Measurements from ENCODE around the gene CORIN.

The CORIN gene, protein sequence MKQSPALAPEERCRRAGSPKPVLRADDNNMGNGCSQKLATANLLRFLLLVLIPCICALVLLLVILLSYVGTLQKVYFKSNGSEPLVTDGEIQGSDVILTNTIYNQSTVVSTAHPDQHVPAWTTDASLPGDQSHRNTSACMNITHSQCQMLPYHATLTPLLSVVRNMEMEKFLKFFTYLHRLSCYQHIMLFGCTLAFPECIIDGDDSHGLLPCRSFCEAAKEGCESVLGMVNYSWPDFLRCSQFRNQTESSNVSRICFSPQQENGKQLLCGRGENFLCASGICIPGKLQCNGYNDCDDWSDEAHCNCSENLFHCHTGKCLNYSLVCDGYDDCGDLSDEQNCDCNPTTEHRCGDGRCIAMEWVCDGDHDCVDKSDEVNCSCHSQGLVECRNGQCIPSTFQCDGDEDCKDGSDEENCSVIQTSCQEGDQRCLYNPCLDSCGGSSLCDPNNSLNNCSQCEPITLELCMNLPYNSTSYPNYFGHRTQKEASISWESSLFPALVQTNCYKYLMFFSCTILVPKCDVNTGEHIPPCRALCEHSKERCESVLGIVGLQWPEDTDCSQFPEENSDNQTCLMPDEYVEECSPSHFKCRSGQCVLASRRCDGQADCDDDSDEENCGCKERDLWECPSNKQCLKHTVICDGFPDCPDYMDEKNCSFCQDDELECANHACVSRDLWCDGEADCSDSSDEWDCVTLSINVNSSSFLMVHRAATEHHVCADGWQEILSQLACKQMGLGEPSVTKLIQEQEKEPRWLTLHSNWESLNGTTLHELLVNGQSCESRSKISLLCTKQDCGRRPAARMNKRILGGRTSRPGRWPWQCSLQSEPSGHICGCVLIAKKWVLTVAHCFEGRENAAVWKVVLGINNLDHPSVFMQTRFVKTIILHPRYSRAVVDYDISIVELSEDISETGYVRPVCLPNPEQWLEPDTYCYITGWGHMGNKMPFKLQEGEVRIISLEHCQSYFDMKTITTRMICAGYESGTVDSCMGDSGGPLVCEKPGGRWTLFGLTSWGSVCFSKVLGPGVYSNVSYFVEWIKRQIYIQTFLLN

DNA sequence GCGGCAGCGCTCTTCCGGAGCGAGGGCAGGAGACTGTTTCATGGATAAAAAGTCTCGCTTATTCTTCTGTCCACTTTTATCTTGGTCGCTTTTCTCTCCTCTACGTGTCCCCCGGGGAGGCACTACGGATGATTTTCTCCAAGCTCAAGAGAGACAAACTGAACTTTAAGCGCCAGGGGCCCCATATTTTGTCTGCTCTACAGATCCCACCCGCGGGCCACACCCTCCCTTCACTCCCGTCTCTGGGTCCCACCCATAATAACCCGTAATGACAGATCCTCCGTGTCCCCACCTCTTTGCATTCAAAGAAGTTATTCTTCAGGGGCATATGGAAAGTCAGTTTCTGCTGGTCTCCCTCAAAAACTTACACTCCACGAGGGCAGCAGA, at the start of gene CORIN:
TSS of gene CORIN (minus strand) at position 160 of the 387 bp plus-strand sequence. CDS start at position 42, 118 bp downstream.
- DNase-seq (ENCODE audit: low read depth in 2 of 3, low spot score in 1 of 3): no peak

- DNase-seq (ENCODE audit: low read depth in 2 of 3, low spot score in 1 of 3): no peak
These were observed 44.4 kb upstream of the CORIN start for GRCh38 chr4:47882228-47882627.

- no peak for DNase-seq (ENCODE audit: low read depth in 2 of 3, low spot score in 1 of 3)
These were observed 41.6 kb upstream of the CORIN start for GRCh38 chr4:47879458-47879857.

DNA sequence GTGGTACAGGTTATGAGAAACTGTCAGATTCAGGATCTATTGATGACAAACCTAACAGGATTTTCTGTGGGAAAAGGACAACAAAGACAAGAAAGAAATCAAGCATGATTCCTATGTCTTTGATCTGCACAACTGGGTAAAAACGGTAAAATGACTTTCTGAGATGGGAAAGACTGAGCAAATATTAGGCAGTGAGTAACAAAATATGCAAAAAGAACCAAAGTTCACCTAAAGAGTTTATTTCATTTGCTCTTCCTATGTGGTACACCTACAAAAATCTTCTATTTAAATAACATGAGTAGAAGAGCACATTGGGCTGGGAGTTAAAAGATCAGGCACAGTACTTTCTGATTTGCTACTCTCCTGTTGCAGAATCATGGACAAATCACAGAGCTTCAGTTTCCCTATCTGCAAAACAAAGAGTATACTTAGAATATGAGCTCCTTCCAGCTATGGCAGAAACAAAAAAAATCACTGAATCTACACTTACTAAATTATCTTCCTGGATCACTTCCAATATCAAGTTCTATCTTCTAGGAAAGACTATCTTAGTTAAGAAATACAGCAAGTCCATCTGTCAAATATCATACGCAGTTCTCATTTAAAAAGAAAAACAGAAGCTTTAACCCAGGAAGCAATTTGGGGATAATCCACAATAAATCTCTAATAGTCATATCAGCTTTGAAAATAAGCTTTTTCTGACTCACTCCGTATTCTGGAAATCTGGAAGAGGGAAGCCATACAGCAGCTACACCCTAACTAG, 39.1 kb upstream of the CORIN start:
- no peak for DNase-seq (ENCODE audit: low read depth in 2 of 3, low spot score in 1 of 3)

GRCh38 chr4:47876310-47876709, 38.4 kb upstream of the CORIN start:
- DNase-seq (ENCODE audit: low read depth in 2 of 3, low spot score in 1 of 3): no peak

DNA sequence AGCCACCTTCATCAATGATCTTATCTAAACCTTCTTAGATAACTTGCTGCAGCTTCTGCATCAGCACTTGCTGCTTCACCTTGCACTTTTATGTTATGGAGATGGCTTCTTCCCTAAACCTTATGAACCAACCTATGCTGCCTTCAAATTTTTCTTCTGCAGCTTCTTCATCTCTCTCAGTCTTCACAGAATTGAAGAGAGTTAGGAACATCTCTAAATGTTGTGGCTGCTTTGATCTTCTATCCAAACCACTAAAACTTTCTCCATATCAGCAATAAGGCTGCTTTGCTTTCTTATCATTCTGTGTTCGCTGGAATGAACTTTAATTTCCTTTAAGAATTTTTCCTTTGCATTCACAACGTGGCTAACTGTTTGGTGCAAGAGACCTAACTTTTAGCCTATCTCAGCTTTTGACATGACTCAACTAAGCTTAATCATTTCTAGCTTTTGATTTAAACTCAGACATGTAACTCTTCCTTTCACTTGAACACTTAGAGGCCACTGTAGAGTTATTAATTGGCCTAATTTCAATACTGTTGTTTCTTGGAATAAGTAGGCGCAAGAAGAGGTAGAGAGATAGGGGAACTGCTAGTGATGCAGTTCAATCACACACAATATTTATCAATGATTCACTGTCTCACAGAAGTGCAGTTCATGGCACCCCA, 36.1 kb upstream of the CORIN start:
- no peak for DNase-seq (ENCODE audit: low read depth in 2 of 3, low spot score in 1 of 3)

DNA sequence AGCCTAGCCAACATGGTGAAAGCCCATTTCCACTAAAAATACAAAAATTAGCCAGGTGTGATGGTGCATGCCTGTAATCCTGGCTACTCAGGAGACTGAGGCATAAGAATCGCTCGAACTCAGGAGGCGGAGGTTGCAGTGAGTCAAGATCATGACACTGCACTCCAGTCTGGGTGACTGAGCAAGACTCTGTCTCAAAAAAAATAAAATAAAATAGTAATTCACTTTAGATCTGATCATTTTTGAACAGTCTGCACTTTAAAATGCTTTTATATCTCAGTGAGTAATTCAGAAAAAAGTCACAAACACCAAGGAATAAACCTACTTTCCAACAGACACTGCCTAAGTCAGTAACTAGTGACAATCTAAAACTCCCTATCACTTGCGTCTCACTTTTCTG, 25.6 kb upstream of the CORIN start:
- no peak for DNase-seq (ENCODE audit: low read depth in 2 of 3, low spot score in 1 of 3)

DNA sequence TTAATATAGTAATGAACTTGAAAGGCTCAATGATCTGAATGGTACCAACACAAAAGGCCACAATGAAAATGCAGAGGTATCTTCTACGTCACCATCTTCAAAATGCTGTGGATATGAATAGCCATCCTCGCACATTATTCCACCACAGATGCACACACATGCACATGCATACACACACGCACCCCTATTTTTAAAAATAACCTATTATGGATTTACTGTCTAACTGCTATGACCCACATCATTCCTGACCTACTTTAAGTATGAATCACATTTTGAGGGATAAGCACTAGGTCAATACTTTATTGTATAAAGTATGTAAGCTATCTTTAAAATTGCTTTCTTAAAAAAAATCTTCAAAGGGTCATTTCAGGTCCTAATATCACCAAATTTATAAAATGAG, 24.4 kb upstream of the CORIN start:
- no peak for DNase-seq (ENCODE audit: low read depth in 2 of 3, low spot score in 1 of 3)

DNA sequence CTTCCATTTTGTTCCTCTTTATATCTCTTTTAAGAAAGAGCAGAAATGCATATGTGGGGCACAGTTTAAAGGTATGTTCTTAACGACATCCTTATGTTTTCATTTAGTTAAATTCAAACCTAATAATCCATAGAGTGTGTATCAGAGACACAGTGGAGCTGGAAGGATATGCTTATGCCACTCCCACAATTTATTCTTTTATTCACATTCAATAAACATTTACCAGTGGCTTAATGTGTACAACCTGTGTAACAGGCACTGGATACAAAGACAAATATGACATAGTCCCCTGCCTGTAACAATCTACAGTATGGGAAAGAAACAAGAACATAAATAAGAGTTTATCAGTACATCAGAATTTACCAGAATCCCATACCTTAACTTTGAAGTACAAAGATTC, 22.4 kb upstream of the CORIN start:
- no peak for DNase-seq (ENCODE audit: low read depth in 2 of 3, low spot score in 1 of 3)

DNA sequence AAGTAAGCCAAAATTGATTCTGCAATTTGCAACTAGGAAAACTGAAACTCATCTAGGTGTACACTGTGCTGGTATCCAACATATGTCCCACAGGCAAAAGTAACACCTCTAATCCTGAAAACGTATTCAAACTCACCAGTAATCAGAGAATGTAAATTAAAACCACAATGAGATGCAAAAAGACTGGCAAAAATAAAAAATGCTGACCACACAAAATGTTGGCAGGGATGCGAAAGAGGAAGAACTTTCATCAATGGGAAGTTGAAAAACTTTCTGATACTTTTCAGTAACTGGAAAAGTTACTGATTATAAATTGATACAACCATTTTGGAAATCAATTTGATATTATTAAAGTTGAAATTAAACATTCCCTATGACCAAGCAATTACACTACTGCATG, 20.1 kb upstream of the CORIN start:
- no peak for DNase-seq (ENCODE audit: low read depth in 2 of 3, low spot score in 1 of 3)

DNA sequence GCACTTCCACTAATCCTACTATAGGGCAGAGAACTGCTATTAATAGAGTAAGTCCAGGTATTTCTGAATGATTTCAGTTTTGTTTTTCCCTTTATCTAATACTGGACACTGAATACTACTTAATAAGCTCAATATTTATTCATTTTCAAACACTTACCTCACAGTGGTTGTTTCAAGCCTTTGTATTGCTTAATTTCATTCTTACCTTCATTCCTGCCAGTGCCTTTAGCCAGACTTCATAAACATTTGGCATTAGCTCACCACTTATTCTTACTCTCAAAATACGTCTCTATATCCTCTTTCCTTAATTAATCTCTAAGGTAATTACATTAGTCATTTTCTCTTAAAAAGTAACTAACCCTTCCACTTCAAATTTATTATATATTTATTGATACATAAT, 18.8 kb upstream of the CORIN start:
- no peak for DNase-seq (ENCODE audit: low read depth in 2 of 3, low spot score in 1 of 3)

GRCh38 chr4:47855350-47855749, 17.5 kb upstream of the CORIN start:
- DNase-seq (ENCODE audit: low read depth in 2 of 3, low spot score in 1 of 3): no peak

- DNase-seq (ENCODE audit: low read depth in 2 of 3, low spot score in 1 of 3): no peak
These were observed 14.3 kb upstream of the CORIN start for GRCh38 chr4:47852136-47852535.

GRCh38 chr4:47849466-47849865, 11.6 kb upstream of the CORIN start:
- DNase-seq (ENCODE audit: low read depth in 2 of 3, low spot score in 1 of 3): no peak

GRCh38 chr4:47848041-47848440, 10.2 kb upstream of the CORIN start:
- no peak for DNase-seq (ENCODE audit: low read depth in 2 of 3, low spot score in 1 of 3)

DNA sequence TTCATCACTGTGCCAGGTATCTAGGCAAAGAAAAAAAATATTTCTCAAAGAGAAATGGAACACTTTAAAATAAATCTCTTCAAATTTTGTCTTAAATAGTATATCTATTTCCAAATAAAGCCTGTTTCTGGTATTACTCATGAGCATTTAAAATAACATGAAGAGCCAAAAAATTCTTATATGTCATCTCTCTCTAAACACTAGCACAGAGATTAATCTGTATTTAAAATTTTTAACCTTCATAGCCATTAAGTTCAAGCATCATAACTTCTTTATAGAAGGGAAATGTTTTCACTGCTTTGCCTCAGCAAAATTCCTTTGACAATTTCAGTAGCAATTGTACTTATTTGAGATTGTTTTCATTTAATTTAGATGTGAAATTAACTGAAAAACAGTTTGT, 5.1 kb upstream of the CORIN start:
- DNase-seq (ENCODE audit: low read depth in 2 of 3, low spot score in 1 of 3): no peak

GRCh38 chr4:47840291-47840690, 2.4 kb upstream of the CORIN start:
- DNase-seq (ENCODE audit: low read depth in 2 of 3, low spot score in 1 of 3): no peak

GRCh38 chr4:47839259-47839658, 1.4 kb upstream of the CORIN start:
- peak; percentile 52 to 60 (median 56) for DNase-seq (ENCODE audit: low read depth in 2 of 3, low spot score in 1 of 3)

DNA sequence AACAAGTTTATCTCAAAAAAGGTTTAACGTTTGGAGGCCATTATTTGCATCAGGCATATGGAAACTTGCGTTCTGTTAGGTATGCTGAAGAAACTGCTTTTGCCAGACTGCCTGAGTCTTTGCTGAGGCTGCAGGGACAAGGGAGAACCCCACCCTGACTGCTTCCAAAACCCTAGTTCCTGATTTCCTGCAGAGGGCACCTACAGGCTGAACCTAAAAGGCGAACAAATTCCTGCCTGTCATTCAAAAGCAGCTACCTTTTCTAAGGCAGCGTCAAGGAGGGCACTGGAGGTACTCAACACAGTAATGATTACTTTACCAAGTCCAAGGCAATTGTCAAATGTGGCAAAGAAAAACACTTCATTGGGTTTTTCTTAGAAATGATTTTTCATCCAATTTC, 578 bp upstream of the CORIN start:
- no peak for DNase-seq (ENCODE audit: low read depth in 2 of 3, low spot score in 1 of 3)

- peak in 1 of 3 donors; percentile 23 for DNase-seq (ENCODE audit: low read depth in 2 of 3, low spot score in 1 of 3)
These were observed 566 bp downstream of the CORIN start for GRCh38 chr4:47837094-47837907.

Measured in stimulated activated CD4-positive, alpha-beta T cell treated with anti-CD3 and anti-CD28 coated beads, Interleukin-12 subunit alpha, Interleukin-12 subunit beta, amount 100 ng/mL, for 48 hours (primary cell).